ENCODE results near the gene PTGES3.
"Not testable (repeated sequence)": the region's sequence is repeated elsewhere in the genome, so short reads cannot be mapped to it uniquely, and the experiment has no call there.

Gene PTGES3, protein sequence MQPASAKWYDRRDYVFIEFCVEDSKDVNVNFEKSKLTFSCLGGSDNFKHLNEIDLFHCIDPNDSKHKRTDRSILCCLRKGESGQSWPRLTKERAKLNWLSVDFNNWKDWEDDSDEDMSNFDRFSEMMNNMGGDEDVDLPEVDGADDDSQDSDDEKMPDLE

DNA sequence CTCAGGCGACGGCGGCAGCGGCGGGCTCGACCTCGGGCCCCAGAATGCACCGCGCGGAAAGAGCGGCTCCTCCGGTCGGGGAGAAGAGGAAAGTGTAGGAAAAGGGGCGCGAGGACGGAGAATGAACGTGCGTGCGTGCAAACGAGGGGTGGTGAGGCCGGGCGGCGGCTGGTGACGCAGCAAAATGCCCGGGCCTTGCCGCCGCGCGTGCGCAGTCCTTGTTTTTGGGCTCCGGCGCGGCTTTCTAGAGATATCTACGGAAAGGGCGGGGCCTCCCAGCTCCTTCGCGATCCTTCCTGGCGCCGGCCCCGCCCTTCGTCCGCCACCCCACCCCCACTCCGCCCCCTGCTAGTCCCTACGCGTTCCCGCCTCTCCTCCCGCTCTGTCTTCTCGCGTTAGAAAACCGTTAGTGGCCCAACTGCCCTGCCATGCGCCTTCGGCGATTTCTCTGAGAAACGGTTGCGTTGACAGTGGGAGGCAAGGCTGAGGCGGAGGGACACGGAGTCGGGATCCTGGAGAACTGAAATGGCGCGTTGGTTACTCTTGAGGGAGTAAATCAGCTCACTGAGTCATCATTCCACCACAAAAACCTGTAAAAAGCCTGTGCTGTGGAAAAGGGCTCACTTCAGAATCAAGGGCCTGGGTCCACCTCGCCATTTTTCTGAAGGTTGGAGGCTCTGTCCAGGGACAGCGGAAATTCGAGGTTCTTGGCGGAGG is at the start of gene PTGES3:
PTGES3 (minus strand) TSS at position 156 of the 717 bp plus-strand sequence. CDS start 285 bp downstream, outside the sequence.
- peak; percentile 97 to 98 for DNase-seq

DNA sequence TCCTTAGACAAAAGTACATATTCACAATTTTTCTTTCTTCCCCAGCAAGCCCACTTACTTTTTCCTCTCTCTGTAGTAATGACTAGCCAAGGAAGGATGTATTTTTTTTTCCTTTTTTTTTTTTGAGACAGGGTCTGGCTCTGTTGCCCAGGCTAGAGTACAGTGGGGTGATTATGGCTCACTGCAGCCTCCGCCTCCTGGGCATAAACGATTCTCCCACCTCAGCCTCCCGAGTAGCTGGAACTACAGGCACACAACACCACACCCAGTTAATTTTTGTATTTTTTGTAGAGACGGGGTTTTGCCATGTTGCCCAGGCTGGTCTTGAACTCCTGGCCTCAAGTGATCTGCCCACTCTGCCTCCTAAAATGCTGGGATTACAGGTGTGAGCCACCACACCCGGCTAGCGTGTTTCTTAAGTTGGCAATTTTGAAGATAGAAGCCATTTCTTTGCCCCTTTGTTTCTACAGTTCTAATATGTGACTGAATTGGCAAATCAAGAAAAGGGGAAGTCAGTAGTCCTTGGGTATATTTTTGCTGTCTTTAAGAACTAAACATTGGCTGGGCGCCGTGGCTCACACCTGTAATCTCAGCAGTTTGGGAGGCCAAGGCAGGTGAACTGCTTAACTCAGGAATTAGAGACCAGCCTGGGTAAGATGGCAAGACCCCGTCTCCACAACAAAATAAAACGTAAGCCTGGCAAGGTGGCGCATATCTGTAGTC is 40.2 kb upstream of the PTGES3 start:
- DNase-seq: no peak

DNA sequence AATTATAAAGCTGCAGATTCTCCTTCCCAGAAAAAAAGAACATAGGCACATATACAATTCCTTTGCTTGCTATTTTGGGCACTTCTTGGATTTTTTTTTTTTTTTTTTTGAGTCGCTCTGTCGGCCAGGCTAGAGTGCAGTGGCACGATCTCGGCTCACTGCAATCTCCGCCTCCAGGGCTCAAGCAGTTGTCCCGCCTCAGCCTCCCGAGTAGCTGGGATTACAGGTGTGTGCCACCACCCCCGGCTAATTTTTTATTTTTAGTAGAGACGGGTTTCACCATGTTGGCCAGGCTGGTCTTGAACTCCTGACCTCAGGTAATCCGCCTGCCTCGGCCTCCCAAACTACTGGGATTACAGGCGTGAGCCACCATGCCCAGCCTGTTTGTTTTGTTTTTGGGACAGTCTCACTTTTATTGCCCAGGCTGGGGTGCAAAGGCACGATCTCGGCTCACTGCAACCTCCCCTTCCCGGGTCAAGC is 38.2 kb upstream of the PTGES3 start:
- not testable (repeated sequence) for DNase-seq

DNA sequence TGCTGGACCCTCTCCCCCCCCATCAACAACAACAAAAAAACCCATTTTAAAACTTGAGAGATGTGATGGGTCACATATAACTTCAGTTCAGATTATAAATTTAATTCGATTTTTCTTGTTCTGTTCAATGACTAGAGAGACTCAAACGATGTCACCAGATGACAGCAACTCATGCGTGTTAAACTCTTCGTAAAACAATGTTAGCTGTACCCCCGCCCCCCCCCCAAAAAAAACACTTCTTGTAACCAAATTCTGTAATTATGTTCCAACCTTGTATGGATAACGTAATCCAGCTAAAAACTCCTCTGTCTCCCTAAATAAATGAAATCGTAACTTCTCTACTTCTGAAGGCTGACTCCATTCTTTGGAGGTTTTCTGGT is 37.6 kb upstream of the PTGES3 start:
- DNase-seq: no peak

DNA sequence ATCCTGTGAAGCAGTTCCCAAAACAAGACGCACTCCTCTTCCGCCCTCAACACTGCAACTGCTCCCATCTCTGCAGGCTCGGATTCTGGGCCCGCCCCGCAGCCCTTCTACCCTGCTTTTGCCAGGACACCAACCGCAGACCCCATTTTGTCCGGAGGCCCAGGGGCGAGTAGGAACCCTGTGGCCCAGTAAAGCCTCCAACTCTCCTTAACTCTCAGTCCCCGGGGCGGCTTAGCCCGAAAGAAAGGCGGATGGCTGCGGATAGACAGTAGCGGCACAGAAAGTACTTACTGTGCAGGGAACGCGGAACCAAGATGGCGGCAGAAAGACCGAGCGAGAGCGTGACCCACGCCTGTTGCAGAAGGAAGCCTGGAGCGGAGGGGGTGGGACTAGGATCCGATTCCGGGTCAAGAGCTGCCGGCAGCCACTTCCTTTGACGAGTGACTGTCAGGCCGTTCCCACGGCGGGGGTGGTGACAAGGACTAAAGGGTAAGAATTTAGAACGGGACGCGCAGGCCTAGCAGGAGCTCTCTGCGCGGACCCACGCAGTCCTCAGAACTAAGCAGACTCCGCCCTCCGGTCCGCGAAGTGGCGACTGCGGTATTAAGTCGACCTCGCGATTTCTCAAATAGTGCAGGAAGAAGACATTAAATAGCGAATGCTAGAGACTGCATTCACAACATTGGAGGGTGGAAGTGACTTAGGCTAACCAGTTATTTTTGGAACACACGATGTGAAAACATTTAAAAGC is 37.1 kb upstream of the PTGES3 start, which contains the start of gene NACA:
NACA (minus strand) TSS at position 328 of the 751 bp plus-strand sequence. CDS start 778 bp downstream, outside the sequence.
- peak; percentile 97 to 99 for DNase-seq

DNA sequence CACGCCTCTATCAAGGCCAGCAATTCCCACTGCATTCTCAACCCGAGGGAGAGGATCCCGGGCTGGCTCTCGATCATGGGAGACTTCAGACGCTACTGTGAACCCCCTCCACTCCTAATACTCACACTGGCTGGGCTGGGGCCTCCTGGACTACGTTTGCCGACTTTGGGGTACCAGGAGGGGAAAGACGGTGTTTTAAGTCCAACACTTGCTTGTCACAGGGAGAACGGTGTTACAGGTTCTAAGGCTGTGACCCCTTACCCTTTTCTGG is 36.6 kb upstream of the PTGES3 start:
- no peak for DNase-seq

DNA sequence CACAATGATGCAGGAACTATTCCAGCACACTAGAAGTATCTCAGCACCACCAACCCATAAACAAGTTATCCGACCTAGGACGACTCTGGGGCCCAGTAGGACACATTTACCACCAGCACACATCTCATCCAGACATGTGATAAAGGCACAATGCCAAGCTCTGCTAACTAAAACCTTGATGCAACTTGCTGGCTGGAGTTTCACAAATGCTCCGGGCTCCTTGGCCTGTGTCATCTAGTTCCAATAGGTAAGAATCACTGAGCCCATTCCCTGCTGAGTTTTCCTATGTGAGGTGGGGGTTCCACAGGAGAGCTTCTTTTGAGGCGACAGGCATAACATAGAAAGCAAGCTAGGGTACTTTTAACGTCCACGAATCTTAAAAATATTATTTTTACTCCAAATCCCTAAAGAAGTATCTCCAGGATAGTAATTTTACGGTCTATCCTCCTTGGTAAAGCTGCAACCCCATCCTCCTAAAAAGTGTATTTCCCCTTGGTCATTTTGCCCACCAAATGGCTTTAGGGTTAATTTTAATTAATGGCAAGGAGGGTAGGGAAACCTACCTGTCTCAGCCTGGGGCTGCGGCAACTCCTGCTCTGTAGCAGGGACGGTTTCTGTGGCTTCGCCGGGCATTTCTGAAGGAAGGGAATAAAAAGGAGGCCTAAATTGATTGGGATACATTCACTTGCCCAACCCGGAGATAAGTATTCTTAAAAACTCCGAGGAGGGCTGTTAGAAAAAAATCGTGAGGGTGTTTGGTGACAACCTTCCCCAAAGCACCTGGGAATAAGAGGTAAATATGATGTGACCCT is 36.0 kb upstream of the PTGES3 start:
- DNase-seq: no peak

DNA sequence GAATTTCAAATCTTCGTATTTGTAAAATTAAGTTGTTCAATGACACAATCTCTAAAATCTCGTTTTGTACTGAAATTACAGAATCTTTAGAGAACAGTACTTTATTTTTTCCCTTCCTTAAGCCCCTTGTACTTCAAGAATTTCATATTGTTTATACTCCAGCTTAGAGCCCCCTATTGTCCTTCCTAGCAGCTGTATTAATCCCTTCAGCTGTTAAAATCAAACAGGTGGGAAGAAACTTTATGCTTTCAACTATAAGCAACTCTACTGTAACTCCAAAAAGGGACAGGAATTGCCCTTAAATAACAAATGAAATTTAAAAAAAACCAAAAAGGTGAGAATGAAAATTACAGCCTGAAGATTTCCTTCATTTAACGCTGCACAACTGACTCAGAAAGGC is 35.3 kb upstream of the PTGES3 start:
- no peak for DNase-seq

DNA sequence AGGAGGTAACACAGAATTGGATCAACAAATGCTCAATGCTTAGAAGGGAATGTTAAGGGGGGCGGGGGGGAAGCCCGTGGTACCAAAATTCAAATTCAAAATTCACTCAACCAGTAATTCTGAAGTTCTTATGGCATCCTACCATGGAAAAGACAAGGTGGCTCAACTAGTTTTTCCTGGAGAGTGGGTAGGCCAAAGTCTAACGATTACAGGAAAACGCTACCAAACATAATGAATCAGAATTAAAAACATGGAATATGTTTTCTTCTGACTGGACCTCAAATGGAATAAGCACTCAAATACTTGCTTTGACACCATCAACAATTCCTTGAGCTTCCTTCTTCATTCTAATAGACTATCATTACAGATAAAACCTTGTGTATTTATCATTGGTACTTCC is 34.7 kb upstream of the PTGES3 start:
- DNase-seq: no peak

DNA sequence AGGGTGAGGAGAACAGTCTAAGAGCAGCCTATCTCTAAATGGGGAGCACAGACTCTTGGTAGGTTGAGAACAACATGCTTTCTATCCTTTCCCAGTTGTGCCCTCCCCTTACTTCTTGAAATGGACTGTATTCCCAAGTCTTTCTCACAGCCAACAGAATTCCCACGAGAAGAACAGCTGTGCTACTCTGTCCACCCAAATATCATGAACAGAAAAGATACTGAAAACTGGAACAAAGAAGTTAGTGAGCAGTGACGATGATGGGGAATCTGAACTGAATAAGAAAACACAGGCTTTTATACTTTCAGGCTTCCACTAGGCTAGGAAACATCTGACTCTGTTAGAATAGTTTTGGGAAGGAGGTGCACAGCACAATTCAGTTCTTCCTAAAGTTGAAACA is 33.6 kb upstream of the PTGES3 start:
- no peak for DNase-seq

DNA sequence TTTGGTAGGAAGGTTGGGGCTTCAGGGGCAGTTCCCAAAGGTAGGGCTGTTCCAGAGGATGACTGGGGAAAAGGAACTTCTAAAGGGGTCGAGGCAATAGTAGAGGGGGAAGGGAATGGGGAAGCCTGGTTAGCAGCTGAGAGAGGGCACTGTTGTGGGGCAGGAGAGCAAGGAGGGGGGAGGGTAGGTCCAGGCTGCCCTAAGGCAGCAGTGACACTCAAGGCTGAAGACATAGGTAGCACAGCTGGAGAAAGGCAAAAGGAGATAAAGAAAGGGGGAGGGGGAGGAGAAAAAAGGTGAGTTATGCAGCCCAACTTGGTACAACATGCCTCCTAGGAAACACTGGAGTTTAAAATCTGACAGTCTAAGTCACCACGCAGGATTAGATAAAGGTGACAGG is 33.1 kb upstream of the PTGES3 start:
- no peak for DNase-seq

DNA sequence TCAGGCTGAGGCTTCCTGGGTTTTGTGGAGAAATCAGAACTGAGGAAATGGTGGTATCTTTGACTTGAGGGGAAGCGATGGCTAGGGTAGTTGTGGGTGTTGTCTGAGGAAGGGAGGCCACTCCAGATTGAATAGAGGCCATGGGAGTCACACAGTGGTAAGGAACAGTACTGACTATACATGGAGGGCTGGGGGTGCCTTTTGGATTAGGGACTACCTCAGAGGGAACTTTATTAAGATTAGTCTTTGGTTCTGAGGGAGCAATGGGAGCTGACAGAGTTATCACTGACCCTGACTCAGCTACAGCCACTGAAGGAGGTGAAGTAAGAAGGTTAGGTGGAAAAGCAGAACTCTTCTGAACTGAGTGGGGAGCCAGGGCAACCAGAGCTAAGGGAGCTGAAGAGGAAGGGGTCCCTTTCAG is 32.7 kb upstream of the PTGES3 start:
- no peak for DNase-seq

DNA sequence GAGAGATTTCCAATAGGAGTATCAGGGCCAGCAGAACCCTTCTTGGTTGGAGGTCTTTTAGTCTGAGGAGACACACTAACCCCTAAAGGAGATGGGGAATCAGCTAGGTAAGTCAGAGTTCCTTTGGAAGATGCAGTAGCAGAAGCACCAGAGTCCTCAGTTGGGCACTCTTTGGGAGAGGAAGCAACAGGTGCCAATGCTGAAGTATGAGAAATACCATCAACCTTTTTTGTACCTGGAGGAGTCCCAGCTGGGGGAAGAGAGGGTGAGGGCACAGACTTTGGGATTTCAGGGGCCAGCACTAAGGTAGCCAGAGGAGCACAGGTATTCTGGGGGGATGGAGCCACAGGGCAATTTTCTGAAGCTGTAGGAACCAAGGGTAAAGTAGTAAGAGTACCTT is 31.0 kb upstream of the PTGES3 start:
- DNase-seq: no peak

DNA sequence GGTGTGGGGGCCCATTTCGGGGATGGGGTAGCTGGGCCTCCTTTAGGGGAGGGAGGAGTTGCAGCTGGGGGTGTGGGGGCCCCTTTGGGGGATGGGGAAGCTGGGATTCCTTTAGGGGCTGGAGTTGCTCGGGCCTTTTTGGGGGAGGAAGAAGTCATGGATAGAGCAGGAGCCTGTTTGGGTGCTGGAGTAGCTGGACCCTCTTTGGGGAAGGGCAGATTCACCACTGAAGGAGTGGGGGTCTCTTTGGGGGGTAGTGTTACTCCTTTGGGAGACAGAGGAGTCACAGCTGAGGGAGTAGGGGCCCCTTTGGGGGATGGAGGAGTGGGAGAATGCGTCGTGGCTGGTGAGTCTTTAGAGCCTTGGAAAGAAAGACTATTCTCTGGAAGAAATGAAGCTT is 30.6 kb upstream of the PTGES3 start:
- DNase-seq: no peak

DNA sequence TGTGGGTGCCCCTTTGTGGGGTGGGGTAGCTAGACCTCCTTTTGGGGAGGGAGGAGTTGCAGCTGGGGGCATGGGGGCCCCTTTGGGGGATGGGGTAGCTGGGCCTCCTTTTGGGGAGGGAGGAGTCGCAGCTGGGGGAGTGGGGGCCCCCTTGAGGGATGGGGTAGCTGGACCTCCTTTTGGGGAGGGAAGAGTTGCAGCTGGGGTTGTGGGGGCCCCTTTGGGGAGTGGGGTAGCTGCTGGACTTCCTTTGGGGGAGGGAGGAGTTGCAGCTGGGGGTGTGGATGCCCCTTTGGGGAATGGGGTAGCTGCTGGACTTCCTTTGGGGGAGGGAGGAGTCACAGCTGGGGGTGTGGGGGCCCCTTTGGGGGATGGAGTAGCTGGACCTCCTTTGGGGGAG is 30.1 kb upstream of the PTGES3 start:
- no peak for DNase-seq

DNA sequence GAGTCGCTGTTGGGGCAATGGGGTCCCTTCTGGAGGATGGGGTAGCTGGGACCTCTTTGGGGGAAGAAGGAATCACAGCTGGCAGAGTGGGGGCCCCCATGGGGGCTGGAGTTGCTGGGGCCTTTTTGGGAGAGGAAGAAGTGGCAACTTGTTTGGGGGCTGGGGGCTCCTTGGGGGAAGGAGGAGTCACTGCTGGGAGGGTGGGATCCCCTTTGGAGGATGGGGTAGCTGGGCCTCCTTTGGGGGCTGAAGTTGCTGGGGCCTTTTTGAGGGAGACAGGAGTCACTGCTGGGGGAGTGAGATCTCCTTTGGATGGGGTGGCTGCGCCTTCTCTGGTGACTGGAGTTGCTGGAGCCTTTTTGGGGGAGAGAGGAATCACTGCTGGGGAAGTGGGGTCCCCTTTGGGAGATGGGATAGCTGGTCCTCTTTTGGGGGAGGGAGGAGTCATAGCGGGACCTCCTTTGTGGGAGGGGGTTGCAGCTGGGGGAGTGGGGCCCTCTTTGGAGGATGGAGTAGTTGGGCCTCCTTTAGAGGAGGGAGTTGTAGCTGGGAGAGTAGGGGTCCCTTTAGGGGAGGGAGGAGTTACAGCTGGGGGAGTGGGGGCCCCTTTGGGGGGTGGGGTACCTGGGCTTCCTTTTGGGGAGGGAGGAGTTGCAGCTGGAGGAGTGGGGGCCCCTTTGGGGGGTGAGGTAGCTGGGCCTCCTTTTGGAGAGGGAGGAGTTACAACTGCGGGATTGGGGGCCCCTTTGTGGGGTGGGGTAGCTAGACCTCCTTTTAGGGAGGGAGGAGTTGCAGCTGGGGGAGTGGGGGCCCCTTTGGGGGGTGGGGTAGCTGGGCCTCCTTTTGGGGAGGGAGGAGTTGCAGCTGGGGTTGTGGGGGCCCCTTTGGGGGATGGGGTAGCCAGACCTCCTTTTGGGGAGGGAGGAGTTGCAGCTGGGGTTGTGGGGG is 29.1 kb upstream of the PTGES3 start:
- DNase-seq: no peak

DNA sequence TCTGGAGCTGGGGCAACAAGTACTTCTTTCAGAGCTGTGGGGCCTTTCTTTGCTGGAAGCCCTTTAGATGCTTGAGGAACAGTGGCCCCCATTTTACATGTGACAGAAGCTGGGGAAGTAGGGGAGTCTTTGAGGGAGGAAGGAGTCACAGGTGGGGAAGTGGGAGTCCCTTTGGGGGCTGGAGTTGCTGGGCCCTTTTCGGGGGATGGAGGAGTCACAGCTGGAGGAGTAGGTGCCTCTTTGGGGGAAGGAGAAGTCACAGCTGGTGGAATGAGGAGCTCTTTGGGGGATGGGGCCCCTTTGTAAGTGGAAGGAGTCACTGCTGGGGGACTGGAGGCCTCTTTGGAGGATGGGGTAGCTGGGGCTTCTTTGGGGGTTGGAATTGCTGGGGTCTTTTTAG is 28.4 kb upstream of the PTGES3 start:
- no peak for DNase-seq

DNA sequence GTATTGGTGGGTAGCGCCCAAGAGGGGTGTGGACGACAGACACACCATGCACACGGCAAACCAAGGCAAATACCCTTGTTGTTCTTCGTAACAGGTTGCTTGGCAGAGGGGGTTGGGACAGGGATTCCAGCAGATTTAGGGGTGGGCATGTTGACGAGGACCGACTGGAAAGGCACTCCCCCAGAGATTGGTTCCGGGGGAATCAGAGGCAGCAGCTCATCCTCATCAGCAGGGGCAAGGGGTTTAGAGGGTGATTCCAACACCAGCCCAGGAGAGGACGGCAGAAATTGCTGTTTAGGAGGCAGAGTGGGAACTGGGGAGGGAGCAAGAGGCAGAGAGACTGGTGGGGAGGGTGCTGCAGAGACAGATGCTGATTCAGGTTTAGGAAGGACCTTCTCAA is 27.7 kb upstream of the PTGES3 start:
- no peak for DNase-seq

DNA sequence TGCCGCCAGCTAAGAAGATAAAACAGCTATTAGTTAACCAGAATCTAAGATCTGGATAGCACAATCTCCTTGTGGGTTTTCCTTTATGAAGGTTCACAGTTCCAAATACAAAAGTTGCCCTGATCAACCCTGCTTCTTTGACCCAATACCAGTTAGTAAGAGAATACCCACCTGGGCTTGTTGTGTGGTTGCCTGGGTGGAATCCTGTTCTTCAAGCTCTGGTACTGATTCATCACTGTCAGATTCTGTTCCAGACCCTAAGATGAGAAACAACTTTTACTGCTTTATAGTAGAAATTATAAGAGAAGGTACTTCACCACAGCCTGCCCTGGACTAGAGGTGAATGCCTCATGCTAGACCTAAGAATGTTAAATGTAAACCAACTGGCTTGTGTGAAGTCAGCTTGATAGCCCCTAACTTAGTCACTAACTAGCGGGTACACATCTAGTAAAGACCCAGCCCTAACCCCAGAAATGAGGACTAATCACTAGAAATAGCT is 26.4 kb upstream of the PTGES3 start:
- no peak for DNase-seq

DNA sequence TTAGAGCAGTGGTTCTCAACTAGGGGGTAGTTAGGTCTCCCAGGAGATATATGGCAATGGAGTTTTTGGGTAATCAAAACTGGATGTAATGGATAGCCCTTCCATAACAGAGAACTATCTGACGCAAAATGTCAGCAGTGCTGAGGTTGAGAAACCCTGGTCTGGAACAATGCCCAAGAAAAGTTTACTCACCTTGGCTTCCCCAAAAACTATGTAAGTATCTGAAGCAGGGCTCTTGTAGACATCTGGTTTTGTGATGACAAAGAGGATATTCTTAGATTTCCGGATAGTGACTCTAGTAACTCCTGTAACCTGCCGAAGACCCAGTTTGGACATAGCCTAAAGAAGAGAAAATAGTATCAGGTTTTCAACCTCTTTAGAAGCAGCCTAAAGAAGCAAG is 25.3 kb upstream of the PTGES3 start:
- DNase-seq: no peak

DNA sequence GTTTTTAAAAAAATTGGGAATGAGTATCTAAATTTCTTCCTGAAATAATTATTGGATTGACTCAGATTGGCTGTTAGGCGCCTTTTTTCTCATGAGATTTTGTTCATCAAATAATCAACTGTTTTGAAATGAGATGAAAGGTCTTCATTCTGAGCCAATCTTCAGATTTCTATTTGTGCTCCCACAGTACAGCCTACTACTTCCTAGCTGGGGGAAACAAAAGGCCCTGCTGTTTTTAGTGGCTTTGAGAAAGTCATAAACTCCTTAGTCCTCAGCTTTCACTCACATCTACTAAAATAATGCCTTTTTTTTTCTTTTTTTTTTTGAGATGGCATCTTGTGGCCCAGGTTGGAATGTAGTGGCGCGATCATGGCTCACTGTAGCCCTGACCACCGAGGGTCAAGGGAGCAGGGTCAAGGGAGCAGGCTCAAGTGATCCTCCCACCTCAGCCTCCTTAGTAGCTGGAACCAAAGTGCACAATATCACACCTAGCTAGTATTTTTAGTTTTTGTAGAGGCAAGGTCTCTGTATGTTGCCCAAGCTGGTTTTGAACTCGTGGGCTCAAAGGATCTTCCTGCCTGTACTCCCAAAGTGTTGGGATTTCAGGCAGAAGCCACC is 21.8 kb upstream of the PTGES3 start:
- no peak for DNase-seq
